ENCODE results near the gene CDH1.

Gene CDH1

GRCh38 chr16:68732042-68732680 lies 4.9 kb upstream of the CDH1 start:
- peak; percentile 94 for DNase-seq

- DNase-seq = no peak
Measured at GRCh38 chr16:68732741-68733399, 4.2 kb upstream of the CDH1 start.

GRCh38 chr16:68733570-68733969 lies 3.5 kb upstream of the CDH1 start:
- no peak for DNase-seq

- DNase-seq = no peak
Measured at GRCh38 chr16:68734782-68735181, 2.3 kb upstream of the CDH1 start.

GRCh38 chr16:68736561-68736960 lies 531 bp upstream of the CDH1 start:
- DNase-seq = no peak

- DNase-seq = peak; percentile 57
Measured at GRCh38 chr16:68737730-68738629, 888 bp downstream of the CDH1 start.

GRCh38 chr16:68739964-68740627 lies 3.0 kb downstream of the CDH1 start:
- peak; percentile 53 for DNase-seq

- no peak for DNase-seq
Measured at GRCh38 chr16:68740628-68741346, 3.7 kb downstream of the CDH1 start.

- DNase-seq = no peak
Measured at GRCh38 chr16:68743664-68744063, 6.6 kb downstream of the CDH1 start.

- DNase-seq = no peak
Measured at GRCh38 chr16:68744744-68745280, 7.7 kb downstream of the CDH1 start.

- DNase-seq = no peak
Measured at GRCh38 chr16:68746951-68747350, 9.9 kb downstream of the CDH1 start.

GRCh38 chr16:68749432-68749831 lies 12.3 kb downstream of the CDH1 start:
- no peak for DNase-seq

GRCh38 chr16:68750193-68750695 lies 13.2 kb downstream of the CDH1 start:
- DNase-seq = no peak

GRCh38 chr16:68751160-68751559 lies 14.1 kb downstream of the CDH1 start:
- DNase-seq = no peak

- DNase-seq = peak; percentile 81
Measured at GRCh38 chr16:68752602-68753001, 15.5 kb downstream of the CDH1 start.

GRCh38 chr16:68754084-68754792 lies 17.1 kb downstream of the CDH1 start:
- no peak for DNase-seq

- DNase-seq = no peak
Measured at GRCh38 chr16:68756239-68756915, 19.3 kb downstream of the CDH1 start.

- DNase-seq = no peak
Measured at GRCh38 chr16:68757625-68757935, 20.5 kb downstream of the CDH1 start.

- no peak for DNase-seq
Measured at GRCh38 chr16:68759062-68759461, 22.0 kb downstream of the CDH1 start.

- DNase-seq = no peak
Measured at GRCh38 chr16:68760671-68761275, 23.7 kb downstream of the CDH1 start.

All from hematopoietic multipotent progenitor cell treated with erythropoietin and hydrocortisone succinate and interleukin-3 and kit ligand, for 8 days (in vitro differentiated cells).